Glomerular visceral epithelial cell (primary cell): ENCODE data around the gene CACNA2D1.

Experiments used
- DNase-seq: peaks from one replicate; pipeline ENCODE4 v3.0.0-alpha.2; 2016; ENCODE audit errors: extremely low spot score

Gene CACNA2D1

GRCh38 chr7:82443547-82444219 lies at the start of gene CACNA2D1:
Gene CACNA2D1, minus strand, starts transcription at chr7:82443777.
- peak; percentile 82 for DNase-seq

DNA sequence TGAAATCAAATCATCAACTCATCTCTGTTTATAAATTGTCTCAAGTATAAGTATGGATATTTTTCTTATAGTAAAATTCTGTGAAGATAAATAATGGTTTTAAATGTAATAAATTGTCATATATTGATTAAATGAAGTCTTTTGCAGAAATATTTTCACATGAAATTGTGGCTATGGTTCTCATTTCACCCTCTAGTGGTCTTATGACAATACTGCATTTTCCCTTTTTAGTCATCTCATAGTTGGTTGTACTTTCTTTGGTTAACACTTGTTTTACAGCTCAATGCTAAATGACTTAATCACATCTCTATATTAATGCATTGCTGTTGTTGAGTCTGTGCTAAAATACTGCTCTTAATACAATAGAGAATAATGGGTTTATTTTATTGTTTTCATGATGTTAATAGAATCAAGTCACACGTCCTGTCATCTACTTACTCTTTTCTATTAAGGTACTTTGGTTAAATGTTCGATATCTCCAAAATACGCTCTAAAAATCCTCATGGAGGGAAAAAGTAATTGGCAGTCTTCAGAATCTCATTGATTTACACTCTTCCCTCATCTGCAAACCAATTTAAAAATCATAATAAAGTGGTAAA lies 38.0 kb upstream of the CACNA2D1 start:
- DNase-seq, result peak; percentile 6

- DNase-seq, result no peak
Measured at GRCh38 chr7:82477733-82478515, 34.3 kb upstream of the CACNA2D1 start.

DNA sequence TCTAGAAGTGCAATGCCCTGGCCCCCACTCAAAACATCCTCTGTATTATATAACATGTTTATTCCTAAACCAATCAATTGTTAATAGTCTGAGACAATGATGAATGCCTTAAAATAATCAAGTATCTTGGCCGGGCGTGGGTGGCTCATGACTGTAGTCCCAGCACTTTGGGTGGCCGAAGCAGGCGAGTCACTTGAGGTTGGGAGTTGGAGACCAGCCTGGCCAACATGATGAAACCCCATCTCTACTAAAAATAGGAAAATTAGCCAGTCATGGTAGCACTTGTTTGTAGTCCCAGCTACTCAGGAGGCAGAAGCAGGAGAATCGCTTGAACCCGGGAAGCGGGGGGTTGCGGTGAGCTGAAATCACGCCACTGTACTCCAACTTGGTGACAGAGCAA lies 29.4 kb upstream of the CACNA2D1 start:
- no peak for DNase-seq

GRCh38 chr7:82471351-82472020 lies 27.9 kb upstream of the CACNA2D1 start:
- no peak for DNase-seq

DNA sequence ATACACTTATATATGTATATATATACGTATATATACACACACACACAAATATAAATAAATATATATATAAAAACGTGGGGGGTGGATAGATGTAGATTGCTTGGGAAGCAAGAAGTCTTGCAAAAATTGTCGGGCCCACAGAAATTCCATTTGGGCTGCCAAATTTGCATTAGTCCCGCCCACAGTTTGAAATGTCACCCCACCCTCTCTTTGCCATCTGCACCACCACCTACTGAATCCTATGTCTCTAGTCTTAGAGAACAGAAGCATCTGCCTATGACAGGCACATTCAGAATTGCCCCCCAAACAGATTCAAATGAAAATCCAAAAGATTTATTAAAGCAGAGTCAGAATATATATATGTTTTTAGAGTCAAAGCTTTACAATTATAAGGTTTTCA lies 25.6 kb upstream of the CACNA2D1 start:
- no peak for DNase-seq

- no peak for DNase-seq
Measured at GRCh38 chr7:82468435-82468834, 24.9 kb upstream of the CACNA2D1 start.

GRCh38 chr7:82467020-82467419 lies 23.4 kb upstream of the CACNA2D1 start:
- DNase-seq, result no peak

DNA sequence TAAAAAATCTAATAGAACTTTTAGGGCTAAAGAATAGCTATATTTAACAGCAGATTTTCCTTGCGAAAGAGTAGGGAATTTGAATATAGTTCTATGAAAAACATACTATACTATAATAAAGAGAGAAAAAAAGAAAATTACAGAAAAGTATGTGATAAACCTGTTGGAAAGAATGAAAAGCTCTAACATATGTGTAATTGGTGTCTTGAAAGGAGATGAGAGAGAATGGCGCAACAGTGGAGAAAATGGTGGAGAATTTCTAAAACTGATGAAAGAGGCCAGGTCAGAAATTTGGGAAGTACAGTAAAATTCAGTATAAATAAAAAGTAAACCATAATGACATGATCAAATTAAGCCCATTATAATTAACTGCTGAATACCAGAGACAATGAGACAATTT lies 20.8 kb upstream of the CACNA2D1 start:
- DNase-seq, result no peak

DNA sequence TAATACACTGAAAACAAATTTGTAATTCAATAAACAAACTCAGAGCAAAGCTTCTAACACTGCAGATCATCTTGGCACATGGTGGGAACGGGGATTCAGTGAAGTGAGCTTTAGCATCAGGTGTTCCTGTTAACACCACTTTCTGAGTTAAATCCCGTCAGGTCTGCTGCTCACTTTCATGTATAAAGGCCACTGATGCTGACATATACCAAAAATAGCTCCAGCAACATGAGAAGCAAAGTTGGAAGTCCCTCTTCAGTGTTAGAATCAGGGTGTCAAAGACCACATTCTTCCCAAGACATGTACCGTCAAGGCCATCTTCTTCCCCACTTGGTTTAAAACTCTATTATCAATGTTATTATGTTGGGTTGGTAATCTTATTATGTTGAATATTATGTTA lies 11.7 kb upstream of the CACNA2D1 start:
- no peak for DNase-seq

- no peak for DNase-seq
Measured at GRCh38 chr7:82450759-82451158, 7.2 kb upstream of the CACNA2D1 start.

- no peak for DNase-seq
Measured at GRCh38 chr7:82449910-82450309, 6.3 kb upstream of the CACNA2D1 start.

DNA sequence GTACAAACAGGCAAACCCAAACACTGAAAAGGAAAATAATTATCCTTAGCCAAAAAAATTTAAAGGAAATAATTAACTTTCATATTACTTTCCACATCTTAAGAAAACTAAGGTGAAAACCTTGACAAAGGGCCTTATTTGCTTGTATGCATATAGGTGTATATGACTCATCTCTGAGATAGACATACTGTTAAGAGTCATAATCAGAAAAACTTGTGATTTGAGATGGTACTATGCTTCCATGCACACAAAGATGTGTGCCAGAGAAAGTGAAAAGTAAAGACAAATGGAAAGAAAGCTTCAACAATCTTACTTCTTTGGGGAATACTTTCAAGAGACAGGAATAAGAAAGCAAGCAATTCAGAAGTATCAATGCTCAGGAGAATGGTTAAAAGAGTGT lies 3.3 kb upstream of the CACNA2D1 start:
- no peak for DNase-seq

GRCh38 chr7:82445271-82445670 lies 1.7 kb upstream of the CACNA2D1 start:
- no peak for DNase-seq

GRCh38 chr7:82444220-82444909 lies 788 bp upstream of the CACNA2D1 start:
- DNase-seq, result peak; percentile 6

DNA sequence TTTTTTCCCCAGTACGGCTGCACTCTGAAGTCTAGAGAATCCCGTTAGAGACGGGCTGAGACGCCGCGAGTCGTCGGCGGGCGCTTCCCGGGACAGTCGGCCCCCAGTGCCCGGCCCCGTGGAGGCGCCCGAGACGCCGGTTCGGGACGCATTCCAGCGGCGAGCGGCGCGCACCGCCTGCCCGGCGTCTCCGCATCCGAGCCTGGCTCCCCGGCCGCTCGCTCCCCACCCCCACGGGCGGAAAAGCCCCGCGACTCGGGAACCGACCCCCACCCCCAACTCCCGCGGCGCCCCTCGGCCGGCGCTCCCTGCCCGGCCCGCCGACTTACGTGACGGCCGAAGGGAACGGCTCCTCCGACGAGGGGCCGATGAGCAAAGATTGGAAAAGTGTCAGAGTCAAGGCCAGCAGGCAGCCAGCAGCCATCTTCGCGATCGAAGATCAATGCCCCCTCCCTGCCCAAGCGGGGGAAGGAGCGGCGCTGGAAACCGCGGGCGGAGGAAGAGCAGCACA lies 486 bp downstream of the CACNA2D1 start:
- no peak for DNase-seq

GRCh38 chr7:82442492-82443035 lies 1.0 kb downstream of the CACNA2D1 start:
- DNase-seq, result peak; percentile 35

- DNase-seq, result no peak
Measured at GRCh38 chr7:82441669-82442478, 1.7 kb downstream of the CACNA2D1 start.

DNA sequence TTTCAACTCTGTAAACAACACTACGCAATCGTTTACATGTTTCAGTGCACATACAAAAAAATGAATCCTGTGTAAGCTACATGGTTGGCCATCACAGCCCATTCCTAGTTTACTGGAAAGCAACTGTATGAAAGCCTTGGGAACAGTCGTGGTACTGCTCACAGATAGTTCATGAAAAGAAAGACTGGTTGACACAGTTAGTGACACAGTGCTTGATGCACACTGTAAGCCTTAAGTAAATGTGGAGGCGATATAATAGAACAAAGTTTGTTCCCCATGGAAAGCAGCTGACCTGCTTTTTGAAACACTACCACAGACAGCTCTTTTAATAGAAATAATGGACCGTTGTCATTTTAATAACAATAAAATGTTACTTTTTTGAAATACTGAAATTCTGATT lies 5.1 kb downstream of the CACNA2D1 start:
- DNase-seq, result no peak

GRCh38 chr7:82435769-82436168 lies 7.8 kb downstream of the CACNA2D1 start:
- DNase-seq, result no peak
